Esophagus muscularis mucosa (tissue), 3 donors: ENCODE measurements around the gene EYA4.

Source experiments
- CTCF ChIP-seq, 3 experiments: fragments of 200-600 bp in 2 of 3; fragments of 450-650 bp in 1 of 3; sonication (generic) in 2 of 3; IDR thresholded peaks; one replicate each; pipeline ENCODE4 v1.5.1; 2017 to 2019; ENCODE audit warnings: antibody characterized with exemption in 3 of 3, mild to moderate bottlenecking in 2 of 3, moderate library complexity in 1 of 3
- POLR2AphosphoS5 ChIP-seq, 2 donors: sonication (generic); formaldehyde crosslinking; IDR thresholded peaks; one replicate each; pipeline ENCODE4 v1.6.1; 2017; ENCODE audit warnings: antibody characterized with exemption in 2 of 2

DNA sequence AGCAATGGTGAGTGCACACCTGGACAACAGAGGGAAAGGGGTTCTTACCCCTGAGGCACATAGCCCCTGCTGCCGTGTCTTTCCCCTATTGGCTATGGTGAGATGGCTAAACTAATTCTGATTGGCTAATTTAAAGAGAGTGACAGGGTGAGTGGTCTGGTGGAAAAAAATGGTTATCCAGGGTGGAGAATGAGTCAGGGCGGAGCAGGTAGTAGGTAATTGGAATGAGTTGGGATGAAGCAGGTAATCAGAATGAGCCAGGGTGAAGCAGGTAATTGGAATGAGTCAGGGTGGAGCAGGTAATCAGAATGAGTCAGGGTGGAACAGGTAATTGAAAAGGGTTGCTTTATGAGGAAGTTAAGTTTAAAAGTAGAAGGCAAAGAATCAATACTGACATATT lies 200.3 kb downstream of the EYA4 start:
- TF ChIP-seq CTCF (IDR thresholded peaks at IDR 0.05) (no peak), POLR2AphosphoS5 (IDR thresholded peaks at IDR 0.05) (no peak)
